HG03520 (cell line): Measurements from ENCODE around the gene PYGL.

ENCODE experiments used
- ATAC-seq: cut with Tn5 transposase; IDR thresholded peaks from one replicate; pipeline ENCODE4 v1.9.1; 2021; ENCODE audit warnings: mild to moderate bottlenecking, moderate library complexity; ENCODE audit not compliant: unreplicated experiment

Gene PYGL

DNA sequence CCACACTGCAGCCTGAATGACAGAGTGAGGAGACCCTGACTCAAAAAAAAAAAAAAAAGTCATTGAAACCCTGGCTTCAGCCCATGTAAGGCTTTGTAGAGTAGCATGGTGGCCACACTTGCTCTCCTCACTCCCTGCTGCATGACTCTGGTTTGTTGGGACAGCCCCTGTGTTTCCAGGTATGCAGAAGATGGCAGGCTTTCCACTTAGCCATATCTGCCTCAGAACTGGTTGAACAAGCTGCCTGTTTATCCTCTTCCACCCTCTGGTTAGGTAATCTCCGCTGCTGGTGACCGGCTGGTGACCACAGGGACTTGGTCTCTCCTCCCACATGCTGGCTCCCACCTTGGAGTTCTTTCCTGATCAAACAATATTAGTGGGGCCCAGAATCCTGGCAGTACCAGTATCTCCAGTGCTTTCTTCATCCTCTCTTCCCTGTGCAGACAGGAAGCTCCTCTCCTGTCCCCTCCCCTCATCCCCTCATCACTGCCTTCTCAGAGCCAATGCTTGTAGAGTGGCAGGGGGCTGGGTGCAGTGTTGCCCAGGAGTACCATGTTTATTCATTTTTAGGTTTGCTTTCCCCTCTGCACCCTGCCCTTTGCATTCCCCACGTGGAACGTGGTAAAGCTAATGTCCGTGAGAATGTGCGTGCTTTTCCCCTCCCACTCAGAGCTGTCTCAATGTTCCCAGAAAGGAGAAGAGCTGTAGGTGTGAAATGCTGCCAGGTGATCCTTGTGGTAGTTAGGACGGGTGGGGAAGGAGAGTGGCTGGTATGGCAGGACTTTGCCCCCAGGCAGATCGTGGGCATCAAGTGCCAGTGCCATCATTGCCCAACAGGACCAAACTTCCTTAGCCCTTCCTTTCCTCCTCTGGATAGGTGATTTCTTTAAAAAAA, 61.1 kb downstream of the PYGL start:
- no peak for ATAC-seq

DNA sequence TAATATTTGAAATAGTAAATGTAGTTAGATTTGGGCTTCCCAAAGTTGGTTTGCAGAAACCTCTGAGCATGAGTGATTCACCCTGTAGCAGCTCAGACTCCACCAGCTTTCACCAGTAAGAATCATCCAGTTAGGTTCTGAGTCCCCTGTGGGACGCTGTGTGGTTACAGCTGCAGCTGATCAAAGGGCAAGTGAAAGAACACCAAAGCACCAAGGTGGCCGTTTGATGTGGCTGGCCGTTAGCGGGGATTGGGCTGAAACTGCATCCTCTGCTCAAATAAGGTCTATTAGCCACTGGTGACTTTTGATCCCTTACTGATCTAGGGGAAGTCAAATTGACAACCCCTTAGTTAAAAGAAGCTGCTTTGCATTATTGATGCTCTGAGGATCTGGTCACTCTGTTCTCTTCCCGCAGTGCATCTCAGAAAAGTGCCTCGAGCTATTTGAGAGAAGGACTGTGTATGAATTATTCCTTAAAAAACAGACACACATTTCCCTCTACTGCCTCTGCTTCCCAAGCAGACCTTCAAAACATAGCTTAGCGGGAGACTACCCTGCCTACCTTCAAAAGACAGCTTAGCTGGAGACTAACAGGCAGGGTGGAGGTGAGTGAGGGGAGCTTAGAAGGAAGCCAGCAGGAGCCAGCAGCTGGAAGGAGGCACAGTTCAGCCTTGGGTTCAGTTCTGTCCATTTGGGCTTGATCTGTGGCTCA, 68.8 kb downstream of the PYGL start:
- ATAC-seq = peak; percentile 89

DNA sequence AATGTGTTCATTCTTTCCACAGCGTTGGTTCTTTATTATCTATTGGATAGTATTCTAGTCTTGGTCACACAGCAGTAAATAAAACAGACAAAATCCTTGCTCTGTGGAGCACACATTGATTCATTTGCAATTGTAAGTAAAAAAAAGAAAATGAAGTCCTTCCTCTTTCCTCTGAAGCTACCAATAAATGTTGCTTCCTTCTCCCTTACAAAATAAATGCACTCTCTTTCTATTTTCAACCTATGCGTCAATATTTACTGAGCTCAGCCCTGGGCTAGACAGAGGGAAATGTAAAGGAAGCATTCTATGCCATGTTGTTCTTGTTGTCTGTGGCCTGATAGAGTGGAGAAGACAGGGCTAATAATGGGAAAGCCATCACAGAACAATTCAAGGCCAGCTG, 69.5 kb downstream of the PYGL start:
- ATAC-seq = no peak

GRCh38 chr14:50871914-50872732, 72.2 kb downstream of the PYGL start, which contains the start of gene ABHD12B:
Gene ABHD12B, plus strand, starts transcription at chr14:50872053. Its CDS starts 122 bp downstream, at chr14:50872175.
- ATAC-seq = no peak

DNA sequence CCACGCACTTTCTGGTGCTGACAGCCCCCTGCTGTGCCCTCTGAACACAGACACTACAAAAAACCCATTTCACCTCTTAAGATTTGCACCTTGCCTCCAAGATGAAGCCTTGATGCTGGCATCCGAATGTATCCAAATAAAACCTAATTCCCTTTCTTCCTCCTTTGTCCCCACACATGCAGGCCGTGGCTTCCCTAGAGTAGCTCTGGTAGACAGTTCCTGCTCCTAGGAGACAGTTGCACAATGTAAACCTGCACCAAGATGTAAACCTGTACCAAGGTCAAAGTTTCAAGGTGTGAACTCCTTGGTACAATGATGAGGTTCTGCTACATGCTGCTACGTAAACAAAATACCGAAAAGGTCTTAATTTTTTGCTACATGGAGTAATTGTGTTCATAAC, 73.1 kb downstream of the PYGL start:
- no peak for ATAC-seq

DNA sequence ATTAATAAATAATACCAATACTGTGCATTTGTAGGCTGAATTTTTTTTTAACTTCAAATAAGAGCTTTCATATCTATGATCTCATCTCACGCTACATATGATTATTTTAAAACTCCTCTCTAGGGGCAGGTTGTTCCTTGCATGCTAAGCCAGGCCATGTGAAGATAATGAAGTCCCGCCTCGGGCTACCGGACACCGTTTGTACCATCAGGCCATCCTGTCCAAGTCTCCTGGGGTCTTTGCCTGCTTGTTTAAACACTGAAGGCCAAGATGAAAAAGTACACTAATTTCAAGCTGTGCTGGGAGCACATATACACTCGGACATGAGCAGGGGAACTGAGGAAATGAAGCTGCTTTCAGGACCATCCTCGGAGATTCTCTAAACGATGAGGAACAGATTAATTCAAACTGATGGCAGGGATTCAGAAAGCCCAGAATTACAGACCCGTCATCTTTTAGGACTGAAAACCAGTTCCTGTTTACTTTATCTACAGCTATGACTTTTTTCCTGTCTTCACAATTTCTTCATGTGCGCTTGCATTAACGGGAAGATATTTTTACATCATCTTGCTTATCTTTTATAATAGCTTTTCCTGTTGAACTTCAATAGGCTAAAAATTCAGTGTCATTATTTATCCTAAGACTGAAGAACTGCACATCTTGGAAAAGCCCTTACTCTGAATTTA, 78.7 kb downstream of the PYGL start:
- ATAC-seq = no peak

DNA sequence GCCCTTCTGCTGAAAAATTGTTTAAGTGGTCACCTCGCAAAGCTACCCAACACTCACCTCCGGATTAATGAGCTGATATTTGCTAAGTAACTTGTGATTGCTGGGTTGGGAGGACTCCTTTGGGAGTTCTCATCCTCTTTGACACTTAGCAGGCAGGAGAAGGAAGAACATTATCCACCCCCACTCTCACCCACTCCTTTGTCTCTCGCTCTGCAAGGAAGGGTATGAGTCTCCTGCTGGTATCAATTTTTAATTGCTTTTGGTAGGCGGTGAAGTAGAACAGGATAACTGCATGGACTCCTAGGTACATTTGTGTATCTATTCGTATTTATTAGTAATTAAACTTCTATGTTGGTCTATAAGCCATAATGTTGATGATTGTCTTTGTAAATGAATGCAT, 79.3 kb downstream of the PYGL start:
- no peak for ATAC-seq

- no peak for ATAC-seq
Observed at GRCh38 chr14:50864237-50864636, 80.0 kb downstream of the PYGL start.

- ATAC-seq = no peak
Observed at GRCh38 chr14:50862036-50862570, 82.2 kb downstream of the PYGL start.

DNA sequence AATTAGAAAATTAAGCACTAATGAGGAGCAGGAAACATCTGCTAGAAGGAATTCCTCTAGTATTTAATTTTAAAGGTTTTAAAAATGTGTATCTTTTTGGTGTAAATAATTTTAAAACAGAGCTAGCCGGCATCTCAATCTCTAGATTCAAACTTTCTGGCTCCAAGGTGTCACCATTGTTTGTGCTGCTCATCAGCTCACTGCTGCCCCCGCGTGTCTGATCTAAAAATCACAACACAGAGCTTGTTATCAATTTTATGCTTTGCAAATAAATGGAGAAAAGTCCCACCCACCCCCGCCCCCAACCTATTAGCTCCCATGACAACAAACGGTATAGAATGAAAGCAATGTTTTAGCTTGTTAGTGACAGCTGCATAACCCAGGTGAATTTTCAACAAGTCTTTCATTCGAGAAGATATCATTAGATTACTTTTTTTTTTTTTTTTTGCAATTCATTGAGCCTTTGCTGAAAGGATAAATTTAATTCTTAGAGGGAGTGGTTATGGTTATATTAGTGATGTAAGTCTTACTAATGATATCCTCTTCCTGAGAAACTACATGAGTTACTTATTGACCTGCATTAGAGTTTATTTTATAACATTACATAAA, 83.7 kb downstream of the PYGL start:
- ATAC-seq = no peak

GRCh38 chr14:50859296-50859624, 85.0 kb downstream of the PYGL start:
- no peak for ATAC-seq

DNA sequence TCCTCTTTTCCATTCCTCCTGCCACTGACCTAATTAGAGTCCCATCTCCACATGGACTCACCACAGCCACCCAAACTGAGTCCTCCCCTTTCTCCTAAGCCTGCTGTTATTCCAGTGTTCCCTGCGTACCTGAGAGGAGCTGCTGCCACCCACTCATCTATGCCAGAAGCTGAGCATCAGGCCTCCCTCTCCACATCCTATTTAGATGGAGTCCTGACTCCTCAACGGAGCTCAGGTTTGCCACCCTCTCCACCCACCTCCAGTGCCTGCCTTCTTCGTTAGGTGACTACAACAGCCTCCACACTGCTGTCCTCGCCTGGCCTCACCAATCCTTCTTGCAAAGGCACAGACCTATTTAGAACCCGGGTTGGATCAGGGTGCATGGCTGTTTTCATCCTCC, 87.6 kb downstream of the PYGL start:
- ATAC-seq = no peak

GRCh38 chr14:50855558-50855957, 88.7 kb downstream of the PYGL start:
- ATAC-seq = no peak
